HG02588 (cell line): ENCODE results near the gene METRNL.

Experiments used
- ATAC-seq: cut with Tn5 transposase; IDR thresholded peaks from one replicate; pipeline ENCODE4 v1.9.1; 2021; ENCODE audit warnings: mild to moderate bottlenecking, moderate library complexity; ENCODE audit not compliant: unreplicated experiment

Gene METRNL

DNA sequence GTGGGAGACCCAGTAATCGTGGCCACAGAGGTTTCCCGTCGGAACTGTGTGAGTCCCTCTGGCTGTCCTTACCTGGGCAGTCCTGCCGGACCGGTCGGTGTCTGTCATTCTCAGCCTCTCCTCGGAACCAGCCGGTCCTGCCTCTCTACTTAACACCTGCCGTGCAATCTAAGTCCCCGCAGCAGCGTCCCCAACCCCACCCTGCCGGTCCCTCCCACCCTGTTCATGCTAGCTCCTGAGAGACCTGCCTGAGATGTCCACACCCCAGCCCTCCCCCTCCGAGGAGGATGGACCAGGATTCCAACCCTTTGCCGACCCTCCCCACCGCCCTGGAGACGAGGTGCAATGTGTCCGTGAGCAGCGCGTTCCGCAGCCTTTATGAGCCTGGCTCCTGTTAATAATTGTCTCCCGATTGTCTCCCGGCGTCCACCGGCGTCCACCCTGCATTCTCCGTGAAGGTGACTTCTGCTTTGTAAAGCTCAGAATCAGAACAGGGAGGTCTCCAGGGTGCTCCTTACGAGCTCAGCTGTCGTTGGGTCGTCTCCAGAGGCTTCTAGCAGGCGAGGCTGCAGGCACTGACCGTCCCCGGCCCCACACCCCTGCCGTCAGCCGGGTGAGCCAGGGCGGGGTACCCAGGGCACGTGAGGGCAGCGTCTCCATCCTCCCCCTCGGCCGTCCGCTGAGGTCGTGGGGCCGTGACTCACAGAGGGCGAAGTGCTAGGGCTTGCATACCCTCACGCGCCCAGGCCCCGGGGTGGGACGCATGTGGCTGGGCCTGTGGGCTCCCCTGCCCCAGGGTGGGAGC is 10.1 kb downstream of the METRNL start:
- no peak for ATAC-seq

DNA sequence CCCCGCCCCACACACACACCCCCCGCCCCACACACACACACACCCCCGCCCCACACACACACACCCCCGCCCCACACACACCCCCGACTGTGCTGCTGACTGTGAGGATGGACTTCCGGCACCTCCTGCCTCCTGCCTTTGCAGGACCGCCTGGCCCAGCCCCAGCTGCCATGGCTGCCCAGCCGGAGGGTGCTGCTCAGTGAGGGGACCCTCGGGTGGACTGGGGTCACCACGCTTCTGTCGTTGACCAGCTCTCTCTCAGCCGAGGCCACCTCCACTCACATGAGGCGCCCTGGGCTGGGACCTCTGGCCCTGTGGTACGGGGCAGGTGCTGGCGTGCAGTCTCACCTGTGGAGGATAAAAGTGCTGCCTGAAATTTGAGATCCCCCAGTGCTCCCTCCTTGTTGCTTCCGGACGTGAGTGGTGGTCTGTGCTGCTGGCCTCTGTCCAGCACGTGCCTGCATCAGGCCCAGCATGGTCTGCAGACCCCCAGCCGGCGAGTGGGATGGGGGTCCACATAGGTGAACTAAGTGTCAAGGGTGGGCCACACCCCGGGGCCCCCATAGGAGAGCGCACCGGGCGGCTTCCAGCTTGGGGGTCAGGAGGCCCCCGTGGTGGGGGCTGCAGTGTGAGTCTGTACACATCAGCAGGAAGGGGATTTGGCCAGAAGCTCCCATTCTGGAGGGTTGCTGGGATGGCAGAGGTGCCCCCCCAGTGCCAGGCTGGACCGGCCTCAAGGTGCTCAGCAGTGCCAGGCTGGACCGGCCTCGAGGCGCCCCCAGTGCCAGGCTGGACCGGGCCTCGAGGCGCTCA is 11.2 kb downstream of the METRNL start:
- ATAC-seq, result no peak

DNA sequence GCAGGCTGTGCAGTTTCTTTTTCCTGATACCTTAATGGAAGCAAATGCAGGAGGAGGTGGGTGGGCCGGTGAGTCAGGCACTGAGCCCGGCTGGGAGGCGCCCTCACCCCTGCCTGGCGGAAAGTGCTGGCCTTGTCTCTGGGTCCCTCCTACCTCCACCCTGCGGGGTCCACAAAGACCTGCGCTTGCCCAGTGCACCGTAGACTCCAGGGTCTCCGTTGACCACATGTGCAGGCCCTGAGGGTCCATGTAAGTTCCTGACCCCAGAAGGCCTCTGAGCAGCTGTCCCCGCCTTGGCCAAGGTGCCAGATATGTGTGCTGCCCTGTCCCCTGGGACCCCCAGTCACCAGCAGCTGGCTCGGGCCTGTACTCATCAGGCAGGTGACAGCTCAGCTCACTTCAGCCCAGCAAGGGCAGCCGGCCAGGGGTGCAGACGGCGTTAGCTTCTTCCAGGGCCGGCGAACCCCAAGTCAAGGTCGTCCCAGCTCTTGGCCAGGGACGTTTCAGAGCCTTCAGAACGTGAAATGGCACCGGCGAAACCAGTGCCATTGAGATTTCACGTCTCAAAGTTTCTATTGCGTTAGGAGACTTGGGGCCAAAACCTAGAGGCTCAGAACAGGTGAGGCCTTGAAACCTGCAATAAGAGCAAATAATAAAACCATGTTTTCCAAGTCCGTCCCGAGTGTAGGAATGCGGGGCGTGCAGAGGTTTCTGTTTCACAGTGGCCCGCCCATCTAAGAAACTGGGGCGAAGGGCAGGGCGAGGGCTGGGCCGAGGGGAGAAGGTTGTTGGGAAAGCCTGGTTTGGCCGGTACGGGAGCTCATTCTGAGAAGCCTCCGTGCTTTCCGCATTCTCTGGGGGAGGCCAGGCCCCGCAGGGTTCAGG is 12.1 kb downstream of the METRNL start:
- no peak for ATAC-seq

DNA sequence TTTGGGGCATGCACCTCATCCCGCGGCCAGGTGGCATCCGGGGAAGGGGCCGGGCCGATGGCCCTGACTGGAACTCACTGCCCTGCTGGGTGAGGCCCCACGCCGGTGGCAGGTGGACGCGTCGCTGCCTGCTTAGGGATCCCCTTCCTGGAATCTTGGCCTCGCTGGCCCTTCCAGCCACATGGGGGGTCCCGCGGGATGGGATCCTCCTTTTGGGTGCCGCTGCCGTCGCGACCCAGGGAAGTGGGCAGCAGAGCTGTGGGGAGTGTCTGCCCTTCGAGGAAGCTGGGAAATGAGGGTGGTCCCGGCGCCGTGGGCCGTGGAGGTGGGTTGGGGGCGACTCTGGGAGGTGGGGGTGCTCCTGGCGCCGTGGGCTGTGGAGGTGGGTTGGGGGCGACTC is 12.8 kb downstream of the METRNL start:
- no peak for ATAC-seq

DNA sequence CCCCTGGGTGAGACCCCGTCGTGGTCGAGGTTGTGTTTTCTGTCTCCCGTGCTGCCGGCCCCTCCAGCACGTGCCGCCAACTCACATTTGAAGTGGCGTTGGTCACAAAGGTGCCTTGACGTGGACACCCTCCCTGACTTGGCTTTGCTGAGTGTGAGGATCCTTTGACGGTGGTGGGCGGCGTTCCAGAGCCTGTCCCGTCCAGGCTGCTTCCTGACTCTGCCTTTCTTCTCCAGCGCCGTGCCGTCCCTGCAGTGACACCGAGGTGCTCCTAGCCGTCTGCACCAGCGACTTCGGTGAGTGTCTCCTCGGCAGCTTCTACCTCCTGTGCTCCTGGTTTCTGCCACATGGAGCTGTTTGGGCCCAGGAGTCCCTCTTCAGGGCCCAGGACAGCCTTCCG is 13.5 kb downstream of the METRNL start:
- ATAC-seq, result no peak

DNA sequence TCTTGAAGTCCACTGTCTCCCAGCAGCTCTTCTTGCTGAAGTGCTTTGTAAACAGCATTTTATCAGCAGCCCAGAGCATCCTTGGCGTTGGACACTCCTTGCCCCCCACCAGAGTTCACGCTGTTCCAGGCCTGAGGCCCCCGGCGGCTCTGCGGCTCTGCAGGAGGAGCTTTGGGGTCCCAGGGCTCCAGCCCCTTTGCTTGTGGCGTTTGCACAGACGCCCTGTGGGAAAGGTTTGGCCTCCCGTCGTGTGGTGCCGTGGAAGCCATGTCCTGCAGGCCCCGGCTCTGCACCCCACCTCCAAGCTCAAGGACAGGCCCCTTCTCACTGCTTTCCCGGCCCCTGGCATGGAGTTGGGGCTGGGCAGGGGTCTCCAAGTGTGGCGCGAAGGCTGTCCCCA is 14.1 kb downstream of the METRNL start:
- ATAC-seq, result no peak

DNA sequence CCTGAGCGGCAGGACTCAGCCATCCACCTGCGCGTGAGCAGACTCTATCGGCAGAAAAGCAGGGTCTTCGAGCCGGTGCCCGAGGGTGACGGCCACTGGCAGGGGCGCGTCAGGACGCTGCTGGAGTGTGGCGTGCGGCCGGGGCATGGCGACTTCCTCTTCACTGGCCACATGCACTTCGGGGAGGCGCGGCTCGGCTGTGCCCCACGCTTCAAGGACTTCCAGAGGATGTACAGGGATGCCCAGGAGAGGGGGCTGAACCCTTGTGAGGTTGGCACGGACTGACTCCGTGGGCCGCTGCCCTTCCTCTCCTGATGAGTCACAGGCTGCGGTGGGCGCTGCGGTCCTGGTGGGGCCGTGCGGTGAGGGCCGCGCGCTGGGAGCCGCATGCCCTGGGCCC is 14.9 kb downstream of the METRNL start:
- ATAC-seq, result no peak

DNA sequence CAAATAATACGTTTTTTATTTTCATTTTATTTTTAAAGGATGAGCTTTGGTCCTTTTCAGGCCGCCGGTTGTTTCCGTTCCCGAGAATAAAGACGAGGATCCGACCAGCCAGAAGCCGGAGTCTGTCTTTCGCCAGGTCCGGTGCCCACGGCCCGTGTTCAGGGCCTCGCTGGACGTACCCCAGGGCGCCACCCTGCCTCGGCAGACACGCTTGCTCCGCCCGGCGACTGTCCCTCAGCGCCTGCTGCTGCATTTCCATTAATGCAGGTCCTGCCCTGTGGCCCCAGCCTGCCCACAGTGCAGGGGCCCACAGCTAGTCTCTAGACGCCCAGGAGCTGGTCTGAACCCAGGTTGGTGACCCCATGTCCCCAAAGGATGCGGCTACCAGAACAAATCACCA is 15.6 kb downstream of the METRNL start:
- ATAC-seq, result no peak

DNA sequence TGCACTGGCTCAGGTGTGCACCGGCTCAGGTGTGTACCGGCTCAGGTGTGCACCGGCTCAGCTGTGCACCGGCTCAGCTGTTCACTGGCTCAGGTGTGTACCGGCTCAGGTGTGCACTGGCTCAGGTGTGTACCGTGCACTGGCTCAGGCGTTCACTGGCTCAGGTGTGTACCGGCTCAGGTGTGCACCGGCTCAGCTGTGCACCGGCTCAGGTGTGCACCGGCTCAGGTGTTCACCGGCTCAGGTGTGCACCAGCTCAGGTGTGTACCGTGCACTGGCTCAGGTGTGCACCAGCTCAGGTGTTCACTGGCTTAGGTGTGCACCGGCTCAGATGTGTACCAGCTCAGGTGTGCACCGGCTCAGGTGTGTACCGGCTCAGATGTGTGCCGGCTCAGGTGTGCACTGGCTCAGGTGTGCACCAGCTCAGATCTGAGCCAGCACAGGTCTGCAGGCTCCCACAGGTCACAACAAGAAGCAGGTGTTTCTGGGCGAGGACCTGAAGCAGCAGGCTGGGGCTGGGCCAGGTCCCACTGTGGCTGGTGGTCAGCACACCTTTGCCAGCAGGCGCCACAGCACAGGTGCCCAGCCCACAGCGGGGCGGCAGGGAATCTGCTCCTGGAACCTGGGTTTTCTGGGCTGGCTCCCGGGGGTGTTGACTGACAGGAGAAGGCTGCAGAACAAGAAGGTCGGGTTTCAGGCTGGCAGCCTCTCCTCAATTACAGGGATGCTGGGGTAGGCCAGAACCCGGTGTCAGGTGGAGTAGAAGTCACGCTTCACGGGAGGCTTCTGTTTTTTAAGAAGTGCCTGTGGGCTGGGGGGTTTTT is 17.2 kb downstream of the METRNL start:
- no peak for ATAC-seq

DNA sequence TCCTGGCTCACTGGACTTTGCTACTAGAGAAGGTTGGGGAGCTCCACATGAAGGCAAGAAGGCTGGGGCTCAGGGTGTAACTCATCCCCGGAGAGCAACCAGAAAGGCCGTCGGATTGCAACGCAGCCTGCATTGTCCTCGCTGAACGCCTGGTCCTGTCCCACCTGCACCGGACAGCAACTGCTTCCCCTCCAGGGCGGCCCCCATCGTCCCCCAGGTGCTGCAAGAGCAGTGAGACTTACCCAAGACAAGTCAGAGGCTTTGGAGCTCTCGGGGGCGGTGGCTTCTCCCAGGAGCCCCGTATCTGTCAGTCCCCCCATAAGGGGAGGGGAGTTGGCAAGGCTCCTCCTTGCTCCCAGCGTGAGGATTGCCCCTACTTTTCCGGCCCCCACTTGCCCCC is 18.4 kb downstream of the METRNL start:
- no peak for ATAC-seq

DNA sequence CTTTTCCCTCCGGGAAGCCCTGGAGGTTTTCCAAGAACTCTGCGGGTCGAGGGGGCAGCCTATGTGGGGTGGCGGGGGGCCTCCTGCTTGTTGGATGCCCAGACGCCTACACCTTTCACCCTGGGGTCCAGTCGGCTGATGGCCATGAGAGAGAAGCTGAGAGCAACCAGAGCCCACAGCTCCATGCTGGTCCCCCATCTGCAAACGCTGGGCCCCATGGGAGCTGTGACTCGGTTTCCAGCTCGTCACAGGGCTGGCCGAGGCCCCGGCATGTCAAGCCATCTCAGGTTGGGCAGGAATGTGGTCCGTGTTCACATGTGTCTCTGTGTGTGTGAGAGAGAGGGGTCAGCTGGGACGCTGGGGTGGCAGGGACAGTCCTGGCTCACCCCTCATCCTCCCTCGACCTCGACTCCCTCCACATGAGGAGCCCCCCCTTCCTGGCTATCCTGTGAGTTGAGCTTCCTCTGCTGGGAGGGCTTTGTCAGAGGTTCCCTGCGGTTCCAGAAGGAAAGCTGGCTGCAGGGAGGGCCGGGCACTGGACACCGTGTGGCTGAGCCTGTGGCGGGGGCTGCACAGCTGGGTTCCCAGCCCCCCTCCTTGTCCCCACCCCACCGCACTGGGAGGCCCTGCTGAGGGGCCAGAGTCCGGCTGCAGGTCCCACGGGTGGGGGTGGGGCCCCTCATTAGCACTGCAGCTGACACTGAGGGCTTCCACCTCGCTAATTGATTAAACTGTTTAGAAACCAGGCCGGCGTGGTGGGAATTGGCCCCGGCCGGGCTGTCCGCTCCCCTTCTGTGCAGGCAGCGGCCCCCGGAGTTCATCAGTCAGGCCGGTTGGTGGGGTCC is 19.1 kb downstream of the METRNL start:
- ATAC-seq, result no peak

DNA sequence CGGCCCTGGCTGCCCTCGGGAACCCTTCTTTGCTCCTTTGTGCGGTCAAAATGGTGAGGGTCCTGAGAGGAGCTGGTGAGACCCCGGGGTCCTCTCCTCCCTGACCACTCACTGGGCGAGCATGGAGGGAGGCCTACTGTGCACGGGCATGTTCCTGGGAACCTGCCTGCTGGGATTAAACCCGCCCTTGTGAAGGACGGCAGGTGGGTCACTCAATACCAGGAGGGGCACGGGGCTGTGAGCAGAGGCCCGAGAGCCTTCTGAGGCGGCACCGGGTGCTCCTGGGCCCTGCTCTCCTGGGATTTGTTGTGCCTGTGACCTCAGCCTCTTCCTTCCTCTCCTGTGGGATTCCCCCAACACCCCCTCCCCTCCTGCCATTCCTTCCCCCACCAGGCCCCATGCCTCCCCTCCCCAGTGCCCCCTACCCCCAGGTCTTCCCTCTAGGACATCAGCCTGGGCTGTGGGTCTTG is 19.7 kb downstream of the METRNL start:
- no peak for ATAC-seq

DNA sequence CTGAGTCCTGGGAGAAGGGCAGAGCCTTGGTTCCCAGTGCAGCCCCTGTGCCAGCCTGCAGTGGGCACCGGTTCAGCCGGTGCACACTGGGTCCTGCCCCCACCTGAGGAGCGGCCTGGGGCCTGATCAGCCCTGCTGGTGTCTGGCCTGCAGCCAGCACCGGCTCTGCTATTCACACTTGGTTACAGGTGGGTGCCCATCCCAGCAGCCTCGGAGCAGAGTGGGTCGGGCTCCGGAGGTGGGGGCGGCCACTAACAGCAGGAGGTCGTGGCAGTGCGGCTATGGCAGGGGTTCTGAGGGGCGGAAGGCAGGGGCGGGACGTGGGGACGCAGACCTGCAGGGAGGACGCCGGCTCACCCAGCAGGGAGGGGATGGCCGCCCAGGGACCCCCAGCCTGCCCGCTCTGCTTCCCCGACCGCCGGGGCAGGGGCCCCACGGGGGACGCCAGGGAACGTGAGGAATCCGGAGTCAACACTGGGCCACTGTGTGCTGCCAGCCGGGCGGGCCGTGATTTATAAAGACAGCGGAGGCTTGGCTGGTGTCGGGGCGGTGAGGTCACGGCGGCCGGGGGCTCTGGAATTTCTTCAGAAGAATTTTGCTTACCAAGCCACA is 20.3 kb downstream of the METRNL start:
- ATAC-seq, result no peak

DNA sequence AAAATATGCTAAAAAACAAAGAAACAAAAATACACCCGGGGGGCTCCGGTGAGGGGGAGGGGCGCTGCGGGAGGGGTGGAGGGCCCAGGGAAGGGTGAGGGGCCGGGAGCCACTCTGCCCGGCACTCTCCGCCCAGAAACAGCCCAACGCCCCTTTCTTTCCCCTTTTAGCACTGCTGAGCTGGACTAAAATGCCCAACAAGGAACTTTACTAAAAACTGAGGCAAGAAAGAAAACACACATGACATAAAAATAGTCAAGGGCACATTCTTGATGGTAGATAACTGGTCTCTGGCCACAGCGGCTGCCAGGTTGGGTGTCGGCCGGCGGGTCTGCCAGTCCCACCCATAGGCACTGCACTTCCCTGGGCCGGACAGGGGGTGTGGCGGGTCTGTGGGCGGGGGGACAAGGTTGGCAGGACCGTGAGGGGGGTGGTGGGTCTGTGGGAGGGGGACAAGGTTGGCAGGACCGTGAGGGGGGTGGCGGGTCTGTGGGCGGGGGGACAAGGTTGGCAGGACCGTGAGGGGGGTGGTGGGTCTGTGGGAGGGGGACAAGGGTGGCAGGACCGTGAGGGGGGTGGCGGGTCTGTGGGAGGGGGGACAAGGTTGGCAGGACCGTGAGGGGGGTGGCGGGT is 20.9 kb downstream of the METRNL start:
- ATAC-seq, result no peak

DNA sequence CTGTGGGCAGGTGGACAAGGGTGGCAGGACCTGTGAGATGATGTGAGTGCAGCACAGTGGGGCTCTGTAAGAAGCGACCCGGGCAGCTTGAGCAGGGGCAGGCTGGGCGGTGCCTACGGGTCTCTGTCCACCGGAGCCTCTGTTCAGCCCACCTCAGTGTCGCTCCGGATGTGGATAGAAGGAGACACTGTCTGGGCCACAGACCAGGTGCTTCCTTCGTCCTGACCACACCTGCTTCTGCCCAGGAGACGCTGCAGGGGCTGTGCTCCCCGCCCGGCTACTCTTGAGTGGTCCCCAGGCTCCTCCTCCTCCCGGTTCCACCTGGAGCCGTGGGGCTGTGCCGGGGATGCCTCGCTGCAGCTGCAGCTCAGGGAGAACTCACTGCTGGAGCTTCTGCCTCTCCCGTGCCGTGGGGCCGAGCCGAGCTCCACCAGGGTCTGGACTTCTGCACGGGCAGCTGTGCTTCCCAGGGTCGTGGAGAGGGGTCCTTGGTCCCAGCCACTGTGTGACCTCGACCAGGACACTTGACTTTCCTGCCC is 21.5 kb downstream of the METRNL start:
- ATAC-seq, result no peak

DNA sequence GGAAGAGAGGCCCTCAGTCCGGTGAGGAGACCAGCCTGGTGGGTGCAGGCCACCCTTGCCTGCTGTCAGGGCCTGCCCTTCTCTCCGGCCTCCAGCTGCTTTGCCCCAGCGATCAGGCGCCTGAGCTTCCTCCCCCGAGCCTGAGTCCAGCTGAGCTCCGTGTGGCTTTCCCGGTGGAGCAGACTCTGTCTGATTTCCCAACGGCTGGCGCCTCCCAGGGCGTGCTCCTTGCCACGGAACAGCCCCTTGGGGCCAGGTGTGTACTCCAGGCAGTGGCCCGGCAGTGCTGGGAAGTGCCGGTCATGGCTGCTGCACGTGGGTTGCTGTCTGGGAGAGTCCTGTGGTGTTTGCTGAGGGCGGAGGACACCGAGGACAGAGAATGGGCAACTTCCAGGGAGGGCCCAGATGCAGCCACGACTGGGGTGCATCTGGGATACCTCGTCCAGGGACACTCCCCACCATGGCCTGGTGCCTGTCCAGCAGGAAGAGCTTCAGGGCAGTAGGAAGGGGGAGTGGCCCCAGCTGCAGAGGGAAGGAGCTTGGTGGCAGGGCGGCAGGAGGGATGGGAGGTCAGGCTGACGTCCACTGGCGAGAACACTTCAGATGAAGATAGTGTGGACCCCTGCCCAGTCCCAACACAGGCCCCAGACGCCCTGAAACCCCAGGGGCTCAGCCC is 22.5 kb downstream of the METRNL start:
- no peak for ATAC-seq

DNA sequence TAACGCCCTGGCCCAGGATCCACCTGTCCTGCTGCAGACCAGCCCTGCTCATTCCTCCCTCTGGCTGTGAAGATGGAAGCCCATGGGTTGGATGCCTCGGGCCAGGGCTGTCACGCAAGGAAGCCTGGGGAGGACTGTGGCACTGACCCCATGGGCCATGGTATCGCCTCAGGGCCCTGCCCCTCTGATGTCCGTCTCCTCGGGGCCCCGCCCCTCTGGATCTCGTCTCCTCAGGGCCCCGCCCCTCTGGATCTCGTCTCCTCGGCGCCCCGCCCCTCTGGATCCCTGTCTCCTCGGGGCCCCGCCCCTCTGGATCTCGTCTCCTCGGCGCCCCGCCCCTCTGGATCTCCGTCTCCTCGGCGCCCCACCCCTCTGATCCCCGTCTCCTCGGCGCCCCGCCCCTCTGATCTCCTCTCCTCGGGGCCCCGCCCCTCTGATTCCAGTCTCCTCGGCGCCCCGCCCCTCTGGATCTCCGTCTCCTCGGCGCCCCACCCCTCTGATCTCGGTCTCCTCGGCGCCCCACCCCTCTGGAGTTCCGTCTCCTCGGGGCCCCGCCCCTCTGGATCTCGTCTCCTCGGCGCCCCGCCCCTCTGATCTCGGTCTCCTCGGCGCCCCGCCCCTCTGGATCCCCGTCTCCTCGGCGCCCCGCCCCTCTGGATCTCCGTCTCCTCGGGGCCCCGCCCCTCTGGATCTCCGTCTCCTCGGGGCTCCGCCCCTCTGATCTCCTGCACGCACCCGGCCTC is 24.0 kb downstream of the METRNL start:
- ATAC-seq, result no peak
